Measurements from ENCODE around the gene TNFRSF1A.

DNA sequence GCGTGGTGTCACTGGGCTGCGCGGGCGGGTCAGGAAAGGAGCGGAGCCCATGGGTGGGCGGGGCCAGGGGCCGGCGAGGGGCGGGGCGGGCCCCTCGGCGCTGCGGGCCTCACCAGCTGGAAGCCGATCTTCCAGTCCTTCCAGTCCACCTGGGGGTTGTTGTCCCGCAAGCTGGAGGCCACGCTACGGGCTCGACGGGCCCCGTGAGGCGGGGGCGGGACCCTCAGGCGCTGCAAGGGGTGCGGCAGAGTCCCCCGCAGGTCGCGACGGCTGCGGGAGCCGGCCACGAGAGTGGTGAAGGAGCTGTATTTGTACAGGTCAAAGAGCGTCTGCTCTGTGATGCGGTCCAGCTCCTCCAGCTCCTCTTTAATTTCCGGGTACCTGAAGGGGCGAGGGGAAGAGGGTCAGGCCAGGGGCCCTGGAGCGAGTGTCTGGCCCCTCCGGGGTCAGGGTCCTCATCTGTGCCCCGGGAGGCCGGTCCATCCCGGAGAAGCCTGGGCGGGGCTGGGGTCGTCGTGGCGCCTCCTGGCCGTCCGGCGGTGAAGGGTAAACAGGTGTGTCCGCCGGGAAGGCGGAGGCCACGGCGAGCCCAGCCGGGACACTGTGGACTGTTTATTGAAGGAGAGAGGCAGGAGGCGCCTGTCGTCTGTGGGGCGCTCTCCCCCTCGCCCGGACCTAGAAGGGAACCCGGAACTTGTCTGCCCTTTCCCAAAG lies 21.6 kb upstream of the TNFRSF1A start:
- TF ChIP-seq, protein P1, sequence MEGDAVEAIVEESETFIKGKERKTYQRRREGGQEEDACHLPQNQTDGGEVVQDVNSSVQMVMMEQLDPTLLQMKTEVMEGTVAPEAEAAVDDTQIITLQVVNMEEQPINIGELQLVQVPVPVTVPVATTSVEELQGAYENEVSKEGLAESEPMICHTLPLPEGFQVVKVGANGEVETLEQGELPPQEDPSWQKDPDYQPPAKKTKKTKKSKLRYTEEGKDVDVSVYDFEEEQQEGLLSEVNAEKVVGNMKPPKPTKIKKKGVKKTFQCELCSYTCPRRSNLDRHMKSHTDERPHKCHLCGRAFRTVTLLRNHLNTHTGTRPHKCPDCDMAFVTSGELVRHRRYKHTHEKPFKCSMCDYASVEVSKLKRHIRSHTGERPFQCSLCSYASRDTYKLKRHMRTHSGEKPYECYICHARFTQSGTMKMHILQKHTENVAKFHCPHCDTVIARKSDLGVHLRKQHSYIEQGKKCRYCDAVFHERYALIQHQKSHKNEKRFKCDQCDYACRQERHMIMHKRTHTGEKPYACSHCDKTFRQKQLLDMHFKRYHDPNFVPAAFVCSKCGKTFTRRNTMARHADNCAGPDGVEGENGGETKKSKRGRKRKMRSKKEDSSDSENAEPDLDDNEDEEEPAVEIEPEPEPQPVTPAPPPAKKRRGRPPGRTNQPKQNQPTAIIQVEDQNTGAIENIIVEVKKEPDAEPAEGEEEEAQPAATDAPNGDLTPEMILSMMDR (IDR thresholded peaks at IDR 0.05), result peak in 2 of 4 experiments; percentile 6 to 17
- TF ChIP-seq POLR2AphosphoS5 (IDR thresholded peaks at IDR 0.05), result peak; percentile 78
- TF ChIP-seq POLR2A (IDR thresholded peaks at IDR 0.05), result peak; percentile 84
